K562 (cell line): ENCODE data around the gene XYLB. TPM values are rescaled to one million over a fixed set of nuclear protein-coding genes. Genes with fewer than 3 reads are reported as not detected.

Source experiments
- ATAC-seq: fragments of 200-7000 bp; cut with Tn5 transposase; 3 replicates; pipeline ENCODE4 v1.9.1; 2020; ENCODE audit warnings: moderate library complexity
- BruUV-seq: library from RNA; stranded (reverse); fragments of 400-500 nt; replicated peaks from 2 replicates; lab custom pipeline; 2021; lab: Mats Ljungman, UMichigan
- CTCF ChIA-PET: fragments of 300-600 bp; formaldehyde crosslinking; extraction: SDS; loops from one replicate; lab custom pipeline; 2021; ENCODE audit warnings: low intra/inter-chr PET ratio; lab: Yijun Ruan, JAX
- POLR2A ChIA-PET: fragments of 300-600, 350-650 bp; sonication (Branson Sonifier 250); formaldehyde crosslinking; extraction: SDS; loops from one replicate; lab custom pipeline; 2021; ENCODE audit warnings: antibody characterized with exemption, inconsistent platforms; lab: Yijun Ruan, JAX
- DNase-seq, 4 experiments: peaks; one replicate each; pipeline versions ENCODE4 v3.0.0 to v3.0.0-alpha.2; 2011 to 2018; ENCODE audit warnings: low spot score in 3 of 4, mixed read lengths in 3 of 4; ENCODE audit errors: extremely low read depth in 1 of 4
- FAIRE-seq: peaks from 2 replicates; lab custom pipeline; 2011; peaks lifted over from hg19 to GRCh38; lab: Jason Lieb, UNC
- H2AFZ ChIP-seq: 2 replicates; pipeline ENCODE4 v1.6.0; 2011; ENCODE audit warnings: low read depth, low read length, control low read depth, inconsistent platforms
- H3K27ac ChIP-seq: fragments of 200-600 bp; 3 replicates; pipeline ENCODE4 v1.8.0; 2011; ENCODE audit warnings: low read depth, mild to moderate bottlenecking, control low read depth, inconsistent platforms, low read length, moderate library complexity, mixed read lengths; ENCODE audit errors: extremely low read depth
- H3K27me3 ChIP-seq, 2 experiments: fragments of 300-600 bp in 1 of 2; 2 replicates in 1 of 2; 3 replicates in 1 of 2; pipeline versions ENCODE4 v1.6.0 to v1.8.0; 2011; ENCODE audit warnings: inconsistent platforms in 2 of 2, low read length in 2 of 2, mild to moderate bottlenecking in 1 of 2, mixed read lengths in 1 of 2, moderate library complexity in 1 of 2; ENCODE audit not compliant: control insufficient read depth in 2 of 2, insufficient read depth in 2 of 2
- H3K36me3 ChIP-seq: fragments of 300-600 bp; 3 replicates; pipeline ENCODE4 v1.8.0; 2011; ENCODE audit warnings: mild to moderate bottlenecking, low read length, inconsistent platforms; ENCODE audit not compliant: control insufficient read depth, insufficient read depth
- H3K4me1 ChIP-seq, 2 experiments: fragments of 200-600 bp in 1 of 2; replicated peaks in 1 of 2; 2 replicates in 1 of 2; 3 replicates in 1 of 2; pipeline versions ENCODE4 v1.5.1 to v1.8.0; 2011; ENCODE audit warnings: inconsistent platforms in 2 of 2, low read length in 2 of 2, mild to moderate bottlenecking in 1 of 2, mixed read lengths in 1 of 2, moderate library complexity in 1 of 2; ENCODE audit not compliant: control insufficient read depth in 2 of 2, insufficient read depth in 2 of 2
- H3K4me2 ChIP-seq: 2 replicates; pipeline ENCODE4 v1.6.1; 2011; ENCODE audit warnings: low read length, control low read depth, inconsistent platforms, mixed read lengths; ENCODE audit not compliant: insufficient read depth
- H3K4me3 ChIP-seq: fragments of 200-600 bp; sonication (generic), shearing (Covaris generic); 2 replicates; pipeline ENCODE4 v1.5.1; 2016; ENCODE audit warnings: control low read depth, inconsistent platforms
- H3K79me2 ChIP-seq: fragments of 200-600 bp; 3 replicates; pipeline ENCODE4 v1.8.0; 2011; ENCODE audit warnings: low read length, inconsistent platforms; ENCODE audit not compliant: control insufficient read depth, insufficient read depth
- H3K9ac ChIP-seq, 2 experiments: 2 replicates each; pipeline versions ENCODE4 v1.6.0 to v1.6.1; 2011; ENCODE audit warnings: low read depth in 2 of 2, low read length in 2 of 2, control low read depth in 1 of 2, inconsistent platforms in 1 of 2, mild to moderate bottlenecking in 1 of 2, mixed read lengths in 1 of 2; ENCODE audit not compliant: insufficient read depth in 1 of 2
- H3K9me1 ChIP-seq: one replicate; pipeline ENCODE4 v1.6.0; 2011; ENCODE audit warnings: inconsistent platforms, mild to moderate bottlenecking, low read length, moderate library complexity; ENCODE audit not compliant: control insufficient read depth, insufficient read depth
- H3K9me3 ChIP-seq: replicated peaks from 2 replicates; pipeline ENCODE4 v1.5.1; 2011; ENCODE audit warnings: low read depth, low read length, inconsistent platforms; ENCODE audit not compliant: control insufficient read depth, insufficient read depth
- H4K20me1 ChIP-seq: replicated peaks from 2 replicates; pipeline ENCODE4 v1.6.1; 2011; ENCODE audit warnings: low read length, inconsistent platforms, mixed read lengths; ENCODE audit not compliant: control insufficient read depth, insufficient read depth
- DDX20 ChIP-seq: fragments of 450-650 bp; IDR thresholded peaks from 2 replicates; pipeline ENCODE4 v1.6.1; 2016; ENCODE audit warnings: missing genetic modification characterization, low read depth, mild to moderate bottlenecking, missing compliant biosample characterization, moderate library complexity
- EWSR1 ChIP-seq: fragments of 450-650 bp; IDR thresholded peaks from 2 replicates; pipeline ENCODE4 v1.6.1; 2018; ENCODE audit warnings: borderline replicate concordance, mild to moderate bottlenecking, low read depth, moderate library complexity; ENCODE audit not compliant: partially characterized antibody
- KLF1 ChIP-seq: fragments of 450-650 bp; IDR thresholded peaks from 2 replicates; pipeline ENCODE4 v1.6.1; 2016; ENCODE audit warnings: missing genetic modification characterization, missing compliant biosample characterization
- NCOA2 ChIP-seq, 2 experiments: fragments of 450-650 bp; IDR thresholded peaks; 2 replicates each; pipeline ENCODE4 v1.6.1; 2018; ENCODE audit warnings: mild to moderate bottlenecking in 2 of 2, moderate library complexity in 1 of 2; ENCODE audit not compliant: partially characterized antibody in 2 of 2
- NR2C2 ChIP-seq, 2 experiments: fragments of 200-800 bp in 1 of 2; sonication (Bioruptor generic) in 1 of 2; sonication (generic) in 1 of 2; formaldehyde crosslinking in 1 of 2; IDR thresholded peaks; 2 replicates each; pipeline versions ENCODE4 v1.6.1 to v1.8.0; 2016 to 2022; ENCODE audit warnings: mild to moderate bottlenecking in 1 of 2, missing compliant biosample characterization in 1 of 2, missing genetic modification characterization in 1 of 2, missing genetic modification reagents in 1 of 2
- WHSC1 ChIP-seq: IDR thresholded peaks from one replicate; pipeline ENCODE4 v1.6.1; 2012; ENCODE audit warnings: low read length, control low read depth, inconsistent platforms
- WGBS: fragments of 100-300 bp; shearing (Covaris generic); methylation state at CpG from one replicate; pipeline ENCODE4 v1.1.6; 2016; ENCODE audit warnings: low coverage, mixed read lengths; ENCODE audit not compliant: insufficient coverage; ENCODE audit errors: missing lambda C conversion rate; 5-methylcytosine and 5-hydroxymethylcytosine counted together
- in situ Hi-C: fragments of 300-500 bp; cut with MboI; formaldehyde crosslinking; loops from 4 replicates; pipeline ENCODE4 v1.15.0; 2018; ENCODE audit warnings: inconsistent platforms, mixed read lengths
- intact Hi-C: fragments of 100-400 bp; cut with micrococcal nuclease; formaldehyde crosslinking; loops from 2 replicates; pipeline ENCODE4 v1.14.2; 2022
- polyA plus RNA-seq, 8 experiments: library from polyadenylated mRNA; depleted of rRNA in 4 of 8; stranded (reverse) in 5 of 8; unstranded in 3 of 8; fragments of >200 nt; fragmentation: Nextera tagmentation in 2 of 8; fragmentation: Illumina TruSeq in 1 of 8; extraction: Ambion mirVana in 2 of 8; extraction: Trizol in 1 of 8; gene quantifications; 2 replicates each; pipeline versions ENCODE4 v1.2.1 to v1.2.3, GENCODE V29; 2011 to 2014; ENCODE audit warnings: inconsistent platforms in 1 of 8, missing spikeins in 1 of 8
- total RNA-seq, 7 experiments: library from RNA; depleted of rRNA in 6 of 7; stranded (reverse); fragments of >200 nt in 6 of 7; fragmentation: Illumina TruSeq in 2 of 7; extraction: Trizol in 2 of 7; gene quantifications; 2 replicates each; pipeline versions ENCODE4 v1.2.1 to v1.2.3, GENCODE V29; 2011 to 2021; ENCODE audit warnings: low replicate concordance in 1 of 7
- TF ChIP-seq, protein P1 (sequence below): sonication (generic); formaldehyde crosslinking; IDR thresholded peaks from 2 replicates; pipeline ENCODE4 v1.8.1; 2023; ENCODE audit warnings: mild to moderate bottlenecking, missing genetic modification reagents
- TF ChIP-seq, protein P2 (sequence below): sonication (generic); formaldehyde crosslinking; IDR thresholded peaks from 2 replicates; pipeline ENCODE4 v1.8.0; 2023; ENCODE audit warnings: missing genetic modification reagents, mild to moderate bottlenecking, borderline replicate concordance

The XYLB gene
- total and polyA plus RNA-seq, 9 of the 15 experiments (the other 6 are each of a cell fraction or from before 2014, with no cell fraction given) = 4.0 to 20.2 (median 13.2) TPM

DNA sequence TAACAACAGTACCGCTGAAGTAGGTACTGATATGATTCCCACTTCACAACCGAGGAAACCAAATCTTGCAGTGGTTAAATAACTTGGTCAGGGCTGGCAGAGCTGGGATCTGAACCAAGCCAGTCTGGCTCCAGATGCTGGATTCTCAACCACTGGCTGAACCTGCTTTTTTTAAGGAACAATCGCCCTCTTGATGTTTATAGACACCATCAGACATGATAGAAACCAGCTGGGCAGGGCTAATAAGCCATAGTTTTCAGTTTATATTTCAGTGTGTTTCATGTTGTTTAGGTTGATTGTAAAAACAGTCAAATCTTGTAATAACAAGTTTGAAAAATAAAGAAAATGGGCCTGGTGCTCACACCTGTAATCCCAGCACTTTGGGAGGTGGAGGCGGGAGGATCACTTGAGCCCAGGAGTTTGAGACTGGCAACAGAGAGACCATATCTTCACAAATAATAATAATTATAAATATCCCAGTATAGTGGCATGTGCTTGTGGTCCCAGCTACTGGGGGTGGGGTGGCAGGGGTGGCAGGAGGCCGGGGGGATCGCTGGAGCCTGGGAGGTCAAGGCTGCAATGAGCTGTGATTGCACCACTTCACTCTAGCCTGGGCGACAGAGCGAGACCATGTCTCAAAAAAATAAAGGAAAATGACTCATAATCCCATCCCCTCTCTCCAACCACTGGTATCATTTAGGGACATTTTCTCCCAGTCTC lies 36.7 kb downstream of the XYLB start:
- CTCF ChIA-PET = no interaction called here
- no peak overlapping the region for H3K4me2 ChIP-seq

More for the DNA sequence above, 36.7 kb downstream of the XYLB start:
- no peak for DNase-seq
- Histone ChIP-seq H3K4me3 (no peak overlapping the region), H3K27me3 (no peaks in the 10 kb centered on the region), H3K9ac (no peak overlapping the region), H3K36me3 (peaks cover 70% of the 10 kb centered on the region), H4K20me1 (no peaks in the 10 kb centered on the region), H2AFZ (no peak overlapping the region), H3K79me2 (no peaks in the 10 kb centered on the region), H3K27ac (no peak overlapping the region), H3K4me1 (no peaks in the 10 kb centered on the region), H3K9me1 (no peaks in the 10 kb centered on the region), H3K9me3 (peaks cover 3% of the 10 kb centered on the region)
- TF ChIP-seq KLF1 (no peak), DDX20 (no peak), NR2C2 (CRISPR knock-in tag; IDR thresholded peaks at IDR 0.05) (no peak), NR2C2 (tag; IDR thresholded peaks at IDR 0.05) (no peak), EWSR1 (no peak), WHSC1 (no peak), NCOA2 (IDR thresholded peaks at IDR 0.05; ENCODE audit: partially characterized antibody in 2 of 2) (no peak)
- TF ChIP-seq, protein P1, sequence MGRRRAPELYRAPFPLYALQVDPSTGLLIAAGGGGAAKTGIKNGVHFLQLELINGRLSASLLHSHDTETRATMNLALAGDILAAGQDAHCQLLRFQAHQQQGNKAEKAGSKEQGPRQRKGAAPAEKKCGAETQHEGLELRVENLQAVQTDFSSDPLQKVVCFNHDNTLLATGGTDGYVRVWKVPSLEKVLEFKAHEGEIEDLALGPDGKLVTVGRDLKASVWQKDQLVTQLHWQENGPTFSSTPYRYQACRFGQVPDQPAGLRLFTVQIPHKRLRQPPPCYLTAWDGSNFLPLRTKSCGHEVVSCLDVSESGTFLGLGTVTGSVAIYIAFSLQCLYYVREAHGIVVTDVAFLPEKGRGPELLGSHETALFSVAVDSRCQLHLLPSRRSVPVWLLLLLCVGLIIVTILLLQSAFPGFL (CRISPR knock-in tag) = no peak
- TF ChIP-seq, protein P2, sequence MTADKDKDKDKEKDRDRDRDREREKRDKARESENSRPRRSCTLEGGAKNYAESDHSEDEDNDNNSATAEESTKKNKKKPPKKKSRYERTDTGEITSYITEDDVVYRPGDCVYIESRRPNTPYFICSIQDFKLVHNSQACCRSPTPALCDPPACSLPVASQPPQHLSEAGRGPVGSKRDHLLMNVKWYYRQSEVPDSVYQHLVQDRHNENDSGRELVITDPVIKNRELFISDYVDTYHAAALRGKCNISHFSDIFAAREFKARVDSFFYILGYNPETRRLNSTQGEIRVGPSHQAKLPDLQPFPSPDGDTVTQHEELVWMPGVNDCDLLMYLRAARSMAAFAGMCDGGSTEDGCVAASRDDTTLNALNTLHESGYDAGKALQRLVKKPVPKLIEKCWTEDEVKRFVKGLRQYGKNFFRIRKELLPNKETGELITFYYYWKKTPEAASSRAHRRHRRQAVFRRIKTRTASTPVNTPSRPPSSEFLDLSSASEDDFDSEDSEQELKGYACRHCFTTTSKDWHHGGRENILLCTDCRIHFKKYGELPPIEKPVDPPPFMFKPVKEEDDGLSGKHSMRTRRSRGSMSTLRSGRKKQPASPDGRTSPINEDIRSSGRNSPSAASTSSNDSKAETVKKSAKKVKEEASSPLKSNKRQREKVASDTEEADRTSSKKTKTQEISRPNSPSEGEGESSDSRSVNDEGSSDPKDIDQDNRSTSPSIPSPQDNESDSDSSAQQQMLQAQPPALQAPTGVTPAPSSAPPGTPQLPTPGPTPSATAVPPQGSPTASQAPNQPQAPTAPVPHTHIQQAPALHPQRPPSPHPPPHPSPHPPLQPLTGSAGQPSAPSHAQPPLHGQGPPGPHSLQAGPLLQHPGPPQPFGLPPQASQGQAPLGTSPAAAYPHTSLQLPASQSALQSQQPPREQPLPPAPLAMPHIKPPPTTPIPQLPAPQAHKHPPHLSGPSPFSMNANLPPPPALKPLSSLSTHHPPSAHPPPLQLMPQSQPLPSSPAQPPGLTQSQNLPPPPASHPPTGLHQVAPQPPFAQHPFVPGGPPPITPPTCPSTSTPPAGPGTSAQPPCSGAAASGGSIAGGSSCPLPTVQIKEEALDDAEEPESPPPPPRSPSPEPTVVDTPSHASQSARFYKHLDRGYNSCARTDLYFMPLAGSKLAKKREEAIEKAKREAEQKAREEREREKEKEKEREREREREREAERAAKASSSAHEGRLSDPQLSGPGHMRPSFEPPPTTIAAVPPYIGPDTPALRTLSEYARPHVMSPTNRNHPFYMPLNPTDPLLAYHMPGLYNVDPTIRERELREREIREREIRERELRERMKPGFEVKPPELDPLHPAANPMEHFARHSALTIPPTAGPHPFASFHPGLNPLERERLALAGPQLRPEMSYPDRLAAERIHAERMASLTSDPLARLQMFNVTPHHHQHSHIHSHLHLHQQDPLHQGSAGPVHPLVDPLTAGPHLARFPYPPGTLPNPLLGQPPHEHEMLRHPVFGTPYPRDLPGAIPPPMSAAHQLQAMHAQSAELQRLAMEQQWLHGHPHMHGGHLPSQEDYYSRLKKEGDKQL = no peak
- ATAC-seq = no peak
- FAIRE-seq = no peak
- in situ Hi-C loops = no loop called here
- intact Hi-C loops = no loop called here
- POLR2A ChIA-PET = interaction anchor here (0.6 to 0.8 kb wide), 3 partner anchors 9 to 84 kb away, joined by 3 read pairs; no protein-coding TSS in a partner anchor
- WGBS = 98% methylated on average over 8 of the region's 8 CpGs
- no TSS peak for BruUV-seq
